Smooth muscle cell (in vitro differentiated cells): ENCODE data around the gene LAMC2. TPM values are rescaled to one million over a fixed set of nuclear protein-coding genes. Genes with fewer than 3 reads are reported as not detected.
A peak's percentile ranks its signal among the peaks of the same experiment; 100 is the strongest.

Source experiments
- DNase-seq: peaks from one replicate; lab custom pipeline; 2025; ENCODE audit not compliant: unreplicated experiment; lab: John Stamatoyannopoulos, UW
- H2AFZ ChIP-seq: fragments of 200-600 bp; sonication (generic); 2 replicates; pipeline ENCODE4 v1.6.0; 2016; ENCODE audit warnings: antibody characterized with exemption, low read depth, mild to moderate bottlenecking
- H3F3A ChIP-seq: fragments of 200-600 bp; sonication (generic); 2 replicates; pipeline ENCODE4 v1.6.0; 2017; ENCODE audit warnings: antibody characterized with exemption, low read depth
- H3K27ac ChIP-seq: fragments of 200-600 bp; sonication (generic); 2 replicates; pipeline ENCODE4 v1.5.1; 2016; ENCODE audit warnings: low read depth, mild to moderate bottlenecking
- H3K27me3 ChIP-seq: fragments of 200-600 bp; sonication (generic); 2 replicates; pipeline ENCODE4 v1.6.1; 2016; ENCODE audit warnings: low read depth, mild to moderate bottlenecking
- H3K36me3 ChIP-seq: fragments of 200-600 bp; sonication (generic); 2 replicates; pipeline ENCODE4 v1.5.1; 2016; ENCODE audit warnings: low read depth
- H3K4me1 ChIP-seq: fragments of 200-600 bp; sonication (generic); 2 replicates; pipeline ENCODE4 v1.5.1; 2016; ENCODE audit warnings: low read depth
- H3K4me2 ChIP-seq: fragments of 200-600 bp; sonication (generic); 2 replicates; pipeline ENCODE4 v1.6.0; 2016; ENCODE audit warnings: mild to moderate bottlenecking
- H3K4me3 ChIP-seq: fragments of 200-600 bp; sonication (generic); 2 replicates; pipeline ENCODE4 v1.5.1; 2016; ENCODE audit warnings: mild to moderate bottlenecking
- H3K79me2 ChIP-seq: fragments of 200-600 bp; sonication (generic); 2 replicates; pipeline ENCODE4 v1.6.0; 2016; ENCODE audit warnings: low read depth, mild to moderate bottlenecking
- H3K9ac ChIP-seq: fragments of 200-600 bp; sonication (generic); 2 replicates; pipeline ENCODE4 v1.6.0; 2016; ENCODE audit warnings: low read depth
- H3K9me3 ChIP-seq: fragments of 200-600 bp; sonication (generic); replicated peaks from 2 replicates; pipeline ENCODE4 v1.5.1; 2016; ENCODE audit warnings: low read depth
- H4K20me1 ChIP-seq: fragments of 200-600 bp; sonication (generic); 2 replicates; pipeline ENCODE4 v1.6.0; 2016; ENCODE audit warnings: low read depth
- WGBS: methylation state at CpG from one replicate; pipeline ENCODE4 v1.1.7; 2016; ENCODE audit warnings: low lambda C conversion rate; 5-methylcytosine and 5-hydroxymethylcytosine counted together
- polyA plus RNA-seq: library from polyadenylated mRNA; unstranded; fragments of >200 nt; fragmentation: Nextera tagmentation; extraction: Ambion mirVana; gene quantifications from 2 replicates; pipeline ENCODE4 v1.2.1, GENCODE V29; 2016
- total RNA-seq: library from RNA; depleted of rRNA; stranded (reverse); fragments of >200 nt; gene quantifications from 2 replicates; pipeline ENCODE4 v1.2.3, GENCODE V29; 2014
- TF ChIP-seq, protein P1 (sequence below): fragments of 200-600 bp; sonication (generic); IDR thresholded peaks from 2 replicates; pipeline ENCODE4 v1.5.1; 2017; ENCODE audit warnings: borderline replicate concordance, mild to moderate bottlenecking, antibody characterized with exemption; ENCODE audit not compliant: insufficient read depth, poor library complexity, severe bottlenecking

The LAMC2 gene
- total and polyA plus RNA-seq, 2 experiments from 2014 or later, result 35.1 to 120 TPM

DNA sequence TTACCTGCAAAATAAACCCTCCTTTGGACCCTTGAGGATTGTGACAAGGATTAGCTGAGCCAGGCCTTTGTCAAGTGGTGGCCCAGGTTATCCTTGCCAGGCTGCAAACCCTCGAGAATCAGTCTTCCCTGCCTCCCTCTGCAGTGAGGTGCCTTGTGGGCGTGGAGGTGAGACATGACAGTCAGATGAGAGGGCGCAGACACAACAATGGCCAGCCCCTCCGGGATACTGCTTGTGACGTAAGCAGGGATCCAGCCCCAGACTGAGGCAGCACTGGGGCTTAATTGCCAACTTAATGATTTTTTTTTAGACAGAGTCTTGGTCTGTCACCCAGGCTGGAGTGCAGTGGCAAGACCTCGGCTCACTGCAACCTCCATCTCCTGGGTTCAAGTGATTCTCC is 104.6 kb downstream of the LAMC2 start:
- no peaks in the 10 kb centered on the region for H3K79me2 ChIP-seq
- WGBS, result 90% methylated on average over 6 of the region's 6 CpGs
- H2AFZ ChIP-seq, result no peak overlapping the region
- no peak overlapping the region for H3K27ac ChIP-seq
- TF ChIP-seq, protein P1, sequence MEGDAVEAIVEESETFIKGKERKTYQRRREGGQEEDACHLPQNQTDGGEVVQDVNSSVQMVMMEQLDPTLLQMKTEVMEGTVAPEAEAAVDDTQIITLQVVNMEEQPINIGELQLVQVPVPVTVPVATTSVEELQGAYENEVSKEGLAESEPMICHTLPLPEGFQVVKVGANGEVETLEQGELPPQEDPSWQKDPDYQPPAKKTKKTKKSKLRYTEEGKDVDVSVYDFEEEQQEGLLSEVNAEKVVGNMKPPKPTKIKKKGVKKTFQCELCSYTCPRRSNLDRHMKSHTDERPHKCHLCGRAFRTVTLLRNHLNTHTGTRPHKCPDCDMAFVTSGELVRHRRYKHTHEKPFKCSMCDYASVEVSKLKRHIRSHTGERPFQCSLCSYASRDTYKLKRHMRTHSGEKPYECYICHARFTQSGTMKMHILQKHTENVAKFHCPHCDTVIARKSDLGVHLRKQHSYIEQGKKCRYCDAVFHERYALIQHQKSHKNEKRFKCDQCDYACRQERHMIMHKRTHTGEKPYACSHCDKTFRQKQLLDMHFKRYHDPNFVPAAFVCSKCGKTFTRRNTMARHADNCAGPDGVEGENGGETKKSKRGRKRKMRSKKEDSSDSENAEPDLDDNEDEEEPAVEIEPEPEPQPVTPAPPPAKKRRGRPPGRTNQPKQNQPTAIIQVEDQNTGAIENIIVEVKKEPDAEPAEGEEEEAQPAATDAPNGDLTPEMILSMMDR, result no peak
- no peaks in the 10 kb centered on the region for H3K9me3 ChIP-seq
- no peaks in the 10 kb centered on the region for H4K20me1 ChIP-seq
- no peak overlapping the region for H3K9ac ChIP-seq
- no peaks in the 10 kb centered on the region for H3K36me3 ChIP-seq
- no peak overlapping the region for H3K4me3 ChIP-seq
- no peaks in the 10 kb centered on the region for H3F3A ChIP-seq
- peaks cover 6% of the 10 kb centered on the region for H3K4me1 ChIP-seq
- no peak overlapping the region for H3K4me2 ChIP-seq
- no peak for DNase-seq
- no peaks in the 10 kb centered on the region for H3K27me3 ChIP-seq

DNA sequence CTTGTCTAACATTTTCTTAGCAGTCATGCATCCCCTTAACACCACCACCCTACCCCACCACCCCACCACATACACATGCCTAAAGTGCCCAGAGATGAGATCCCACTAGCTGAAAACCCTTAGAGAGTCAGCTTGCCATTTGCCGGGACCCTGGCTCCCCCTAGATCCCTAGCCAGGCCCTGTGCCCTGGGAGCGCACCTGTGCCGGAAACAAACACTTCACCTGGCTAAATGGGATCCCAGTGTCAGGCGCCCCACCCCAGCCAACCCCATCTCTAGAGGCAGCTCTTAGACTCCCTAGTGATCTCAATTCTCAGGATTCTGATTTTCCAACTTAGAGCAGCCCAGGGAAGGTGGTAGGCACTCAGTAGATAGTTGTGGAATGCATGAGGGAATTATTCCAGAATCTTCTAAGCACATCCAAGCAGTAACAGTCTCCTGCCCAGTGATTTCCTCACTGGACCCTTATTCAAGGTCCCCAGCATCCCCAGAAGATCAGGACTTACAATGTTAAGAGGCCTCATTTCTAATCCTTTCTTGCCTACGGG is 105.2 kb downstream of the LAMC2 start:
- H3K27ac ChIP-seq, result peak overlapping the region; percentile 7
- TF ChIP-seq, protein P1, result no peak
- H4K20me1 ChIP-seq, result no peaks in the 10 kb centered on the region
- WGBS, result 86% methylated on average over 5 of the region's 5 CpGs
- DNase-seq, result no peak
- no peaks in the 10 kb centered on the region for H3F3A ChIP-seq
- no peak overlapping the region for H2AFZ ChIP-seq
- peak overlapping the region; percentile 14 for H3K4me2 ChIP-seq
- H3K36me3 ChIP-seq, result no peaks in the 10 kb centered on the region
- no peak overlapping the region for H3K4me3 ChIP-seq
- no peak overlapping the region for H3K9ac ChIP-seq
- no peaks in the 10 kb centered on the region for H3K9me3 ChIP-seq
- no peaks in the 10 kb centered on the region for H3K79me2 ChIP-seq
- no peaks in the 10 kb centered on the region for H3K27me3 ChIP-seq
- H3K4me1 ChIP-seq, result peaks cover 6% of the 10 kb centered on the region

DNA sequence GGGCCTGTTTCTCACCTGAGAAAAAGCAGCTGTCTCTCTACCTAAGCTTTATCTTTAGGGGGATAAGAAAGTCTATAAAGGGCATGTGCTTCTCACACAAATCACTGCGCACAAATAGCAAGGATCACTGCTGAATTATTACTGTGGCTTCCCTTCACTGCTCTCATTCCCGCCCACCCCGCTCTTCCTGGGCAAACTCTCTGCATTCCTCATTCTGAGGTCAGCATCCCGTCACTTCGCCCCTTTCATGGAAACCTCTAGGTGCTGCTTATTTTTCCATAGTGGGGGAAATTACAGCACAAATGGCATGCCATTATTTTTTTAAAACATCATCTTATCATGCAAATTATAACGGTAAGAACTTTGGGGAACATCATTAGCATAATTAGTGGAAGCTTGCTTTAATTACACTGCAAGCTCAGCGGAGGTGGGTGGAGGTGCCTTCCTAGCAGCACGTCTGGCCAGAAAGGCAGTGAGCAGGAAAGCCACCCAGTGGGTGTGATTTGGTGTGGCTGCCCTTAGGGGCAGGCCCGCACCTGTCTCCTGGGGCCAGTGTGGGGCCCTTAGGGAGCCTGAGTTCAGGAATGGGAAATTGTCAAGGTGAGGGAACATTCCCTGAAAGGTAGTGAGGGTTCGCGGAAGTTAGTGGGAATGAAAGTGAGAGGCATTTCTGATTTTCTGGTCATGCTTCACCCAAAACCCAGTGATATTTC is 105.9 kb downstream of the LAMC2 start:
- Histone ChIP-seq H3K4me1 (peaks cover 6% of the 10 kb centered on the region), H3K27me3 (no peaks in the 10 kb centered on the region), H3F3A (no peaks in the 10 kb centered on the region), H3K79me2 (no peaks in the 10 kb centered on the region), H3K27ac (peak overlapping the region; percentile 7), H3K36me3 (no peaks in the 10 kb centered on the region), H4K20me1 (no peaks in the 10 kb centered on the region), H3K4me2 (peak overlapping the region; percentile 14), H2AFZ (no peak overlapping the region), H3K4me3 (no peak overlapping the region), H3K9me3 (no peaks in the 10 kb centered on the region), H3K9ac (no peak overlapping the region)
- no peak for DNase-seq
- TF ChIP-seq, protein P1, result no peak
- WGBS, result 35% methylated on average over 11 of the region's 11 CpGs

DNA sequence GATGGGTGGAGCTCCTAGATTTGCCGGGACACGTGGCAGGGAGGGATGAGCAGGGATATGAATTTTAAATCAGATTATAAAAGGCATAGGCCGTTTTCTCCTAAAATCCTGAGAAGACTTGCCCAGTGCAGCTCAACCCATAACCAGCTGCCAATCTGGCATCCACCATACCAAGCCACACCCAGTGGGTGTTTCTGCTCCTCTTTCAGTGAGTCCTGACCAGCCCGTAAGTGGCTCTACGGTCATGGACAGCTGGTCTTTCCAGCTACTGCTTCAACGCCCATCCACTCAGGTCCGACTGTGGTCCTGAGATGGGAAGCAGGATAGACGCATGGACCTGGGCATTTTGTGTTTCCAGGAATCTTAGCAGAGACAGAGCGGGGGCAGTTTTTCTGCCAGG is 107.2 kb downstream of the LAMC2 start:
- Histone ChIP-seq H2AFZ (no peak overlapping the region), H3K9ac (no peak overlapping the region), H3K4me3 (no peak overlapping the region), H4K20me1 (no peaks in the 10 kb centered on the region), H3F3A (no peaks in the 10 kb centered on the region), H3K4me1 (peaks cover 6% of the 10 kb centered on the region), H3K4me2 (no peak overlapping the region), H3K79me2 (no peaks in the 10 kb centered on the region), H3K9me3 (no peaks in the 10 kb centered on the region), H3K27ac (no peak overlapping the region), H3K36me3 (no peaks in the 10 kb centered on the region), H3K27me3 (no peaks in the 10 kb centered on the region)
- TF ChIP-seq, protein P1, result no peak
- WGBS, result 93% methylated on average over 9 of the region's 9 CpGs
- no peak for DNase-seq
